Cardiac septum (tissue), 1 donor: ENCODE results near the gene ACSL5. TPM values are rescaled to one million over a fixed set of nuclear protein-coding genes. Genes with fewer than 3 reads are reported as not detected.
"Not testable (repeated sequence)": the region's sequence is repeated elsewhere in the genome, so short reads cannot be mapped to it uniquely, and the experiment has no call there.

ENCODE experiments used
- DNase-seq: peaks from one replicate; pipeline ENCODE4 v3.0.0-alpha.2; 2020; ENCODE audit warnings: low spot score
- intact Hi-C: fragments of 100-400 bp; cut with DNase I; formaldehyde crosslinking; loops from one replicate; pipeline ENCODE4 v1.14.0; 2022
- total RNA-seq: library from RNA; stranded (reverse); fragmentation: NEBNext Ultra II Directional; extraction: Animal tissue kit (Norgen Biotek cat#: 25700); gene quantifications from one replicate; pipeline ENCODE4 v1.2.1, GENCODE V29; 2021
- donor health status: DM: no; HTN: no; CAD: no.

Gene ACSL5
- total RNA-seq, 1 donor from 2014 or later = 5.1 TPM

DNA sequence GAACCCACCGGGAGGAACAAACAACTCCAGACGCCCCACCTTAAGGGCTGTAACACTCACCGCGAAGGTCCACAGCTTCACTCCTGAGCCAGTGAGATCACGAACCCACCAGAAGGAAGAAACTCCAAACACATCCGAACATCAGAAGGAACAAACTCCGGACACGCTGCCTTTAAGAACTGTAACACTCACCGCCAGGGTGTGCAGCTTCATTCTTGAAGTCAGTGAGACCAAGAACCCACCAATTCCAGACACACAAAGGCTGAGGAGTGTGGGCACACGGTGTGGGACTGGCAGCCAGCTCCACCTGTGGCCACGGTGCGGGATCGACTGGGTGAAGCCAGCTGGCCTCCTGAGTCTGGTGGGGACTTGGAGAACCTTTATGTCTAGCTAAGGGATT, 2.6 kb upstream of the ACSL5 start:
- intact Hi-C loops = not testable (repeated sequence)

DNA sequence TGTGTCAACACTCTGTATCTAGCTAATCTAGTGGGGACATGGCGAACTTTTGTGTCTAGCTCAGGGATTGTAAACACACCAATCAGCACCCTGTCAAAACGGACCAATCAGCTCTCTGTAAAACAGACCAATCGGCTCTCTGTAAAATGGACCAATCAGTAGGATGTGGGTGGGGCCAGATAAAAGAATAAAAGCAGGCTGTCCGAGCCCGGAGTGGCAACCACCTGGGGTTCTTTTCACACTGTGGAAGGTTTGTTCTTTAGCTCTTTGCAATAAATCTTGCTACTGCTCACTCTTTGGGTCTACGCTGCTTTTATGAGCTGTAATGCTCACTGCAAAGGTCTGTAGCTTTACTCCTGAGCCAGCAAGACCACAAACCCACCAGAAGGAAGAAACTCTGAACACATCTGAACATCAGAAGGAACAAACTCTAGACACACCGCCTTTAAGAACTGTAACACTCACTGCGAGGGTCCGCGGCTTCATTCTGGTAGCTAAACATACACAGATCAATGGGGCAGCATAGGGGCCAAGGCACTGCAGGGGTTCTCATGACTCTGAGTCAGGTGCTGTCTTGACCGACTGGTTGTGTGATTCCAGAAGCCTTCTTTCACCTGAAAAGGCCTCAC, 1.6 kb upstream of the ACSL5 start:
- intact Hi-C loops, DNase-seq: not testable (repeated sequence)

More for the DNA sequence above, 2.6 kb upstream of the ACSL5 start:
- DNase-seq = not testable (repeated sequence)

- no peak for DNase-seq
- intact Hi-C loops = no loop called here
Measured at GRCh38 chr10:112374724-112375541, 1.0 kb downstream of the ACSL5 start.

DNA sequence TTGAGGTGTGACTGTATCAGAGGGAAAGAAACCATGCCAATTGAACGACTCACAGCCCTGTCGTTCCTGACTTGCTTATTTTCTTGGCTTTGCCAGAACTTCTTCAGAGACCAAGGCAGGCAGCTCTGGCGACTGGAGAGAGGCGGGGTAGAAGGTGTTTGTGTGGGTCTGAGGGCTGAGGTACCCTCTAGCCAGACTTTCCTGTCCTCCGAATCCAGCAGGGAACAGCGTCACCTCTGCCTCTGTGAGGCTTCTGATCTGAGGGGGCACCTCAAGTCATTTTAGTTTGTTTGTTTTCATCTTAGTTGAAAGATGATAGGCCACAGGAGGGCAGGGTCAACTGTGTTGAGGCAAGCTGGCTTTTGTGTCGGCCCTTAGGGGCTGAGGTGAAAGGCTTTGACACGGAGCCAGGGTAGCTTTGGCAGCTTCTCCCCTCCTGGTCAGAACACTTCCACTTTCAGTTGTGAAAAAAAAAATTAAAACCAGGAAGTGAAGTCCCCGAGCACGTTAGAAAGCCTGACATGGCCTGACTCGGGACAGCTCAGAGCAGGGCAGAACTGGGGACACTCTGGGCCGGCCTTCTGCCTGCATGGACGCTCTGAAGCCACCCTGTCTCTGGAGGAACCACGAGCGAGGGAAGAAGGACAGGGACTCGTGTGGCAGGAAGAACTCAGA, 1.9 kb downstream of the ACSL5 start:
- intact Hi-C loops = no loop called here
- DNase-seq = peak; percentile 82

- intact Hi-C loops = no loop called here
- DNase-seq = no peak
Measured at GRCh38 chr10:112376396-112376790, 2.5 kb downstream of the ACSL5 start.

DNA sequence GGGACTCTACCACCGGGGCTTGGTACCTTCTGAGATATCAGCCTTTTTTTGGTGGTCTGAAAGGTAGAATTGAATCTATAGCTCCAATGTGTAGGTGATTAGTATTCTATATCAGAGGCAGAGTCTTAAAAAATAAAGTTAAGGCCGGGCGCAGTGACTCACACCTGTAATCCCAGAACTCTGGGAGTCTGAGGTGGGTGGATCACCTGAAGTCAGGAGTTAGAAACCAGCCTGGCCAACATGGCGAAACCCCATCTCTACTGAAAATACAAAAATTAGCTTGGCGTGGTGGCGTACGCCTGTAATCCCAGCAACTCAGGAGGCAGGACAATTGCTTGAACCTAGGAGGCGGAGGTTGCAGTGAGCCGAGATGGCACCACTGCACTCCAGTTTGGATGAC, 3.2 kb downstream of the ACSL5 start:
- intact Hi-C loops, DNase-seq: not testable (repeated sequence)

GRCh38 chr10:112379635-112380296, 5.8 kb downstream of the ACSL5 start:
- intact Hi-C loops = no loop called here
- DNase-seq = no peak

GRCh38 chr10:112382515-112383235, 8.8 kb downstream of the ACSL5 start:
- intact Hi-C loops = no loop called here

DNA sequence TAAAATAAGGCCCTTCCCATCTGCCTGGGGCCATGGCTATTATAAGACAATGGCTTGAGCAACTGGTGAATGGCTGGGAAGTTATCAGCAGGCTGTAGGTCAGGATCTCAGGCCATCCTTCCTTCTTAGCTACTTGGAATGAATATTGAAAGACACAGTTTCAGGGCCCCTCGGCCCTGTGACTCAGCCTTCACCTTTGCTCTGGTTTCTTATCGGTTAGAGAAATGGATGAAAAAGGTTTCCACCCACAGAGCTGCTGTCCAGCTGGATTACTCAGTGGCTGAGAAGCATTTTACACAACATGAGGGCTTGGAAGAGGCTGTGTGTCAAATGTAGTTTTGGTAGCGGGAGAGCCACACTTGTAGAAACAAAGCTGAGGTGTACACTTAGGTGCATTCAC, 9.4 kb downstream of the ACSL5 start:
- intact Hi-C loops = no loop called here
- DNase-seq = no peak

More at GRCh38 chr10:112382515-112383235, 8.8 kb downstream of the ACSL5 start:
- no peak for DNase-seq

GRCh38 chr10:112384141-112384540, 10.2 kb downstream of the ACSL5 start:
- no peak for DNase-seq
- intact Hi-C loops = no loop called here

DNA sequence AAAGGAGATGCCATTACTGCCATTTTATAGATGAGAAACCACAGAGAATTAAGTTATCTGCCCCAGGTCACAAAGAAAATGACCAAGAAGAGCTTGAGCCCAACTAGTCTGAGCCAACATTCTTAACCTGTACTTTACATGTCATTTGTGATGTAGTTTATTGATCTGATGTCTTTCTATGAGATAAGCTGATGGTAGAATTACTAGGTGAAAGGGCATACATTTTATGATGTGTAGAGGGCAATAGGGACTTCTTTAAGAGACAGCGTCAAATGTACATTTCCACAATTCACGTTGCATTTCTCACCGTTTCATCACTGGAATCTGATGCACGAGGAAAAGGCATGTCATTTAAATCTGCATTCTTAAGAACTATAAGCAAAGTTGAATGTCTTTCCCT, 11.3 kb downstream of the ACSL5 start:
- DNase-seq = no peak
- intact Hi-C loops = no loop called here

DNA sequence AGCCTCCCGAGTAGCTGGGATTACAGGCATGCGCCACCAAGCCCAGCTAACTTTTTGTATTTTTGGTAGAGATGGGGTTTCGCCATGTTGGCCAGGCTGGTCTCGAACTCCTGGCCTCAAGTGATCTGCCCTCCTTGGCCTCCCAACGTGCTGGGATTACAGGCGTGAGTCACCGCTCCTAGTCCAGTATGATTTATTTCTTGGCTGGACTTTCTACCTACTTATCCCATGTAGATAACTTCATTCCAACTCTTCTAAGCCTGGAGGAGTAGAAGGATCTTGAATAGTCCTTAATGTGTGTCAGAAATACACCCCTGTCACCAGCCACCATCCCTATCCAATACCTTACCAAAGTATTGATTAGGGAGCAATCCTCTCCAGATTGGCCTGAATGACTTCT, 14.1 kb downstream of the ACSL5 start:
- intact Hi-C loops, DNase-seq: not testable (repeated sequence)

- intact Hi-C loops = no loop called here
- no peak for DNase-seq
Measured at GRCh38 chr10:112388548-112388947, 14.6 kb downstream of the ACSL5 start.

DNA sequence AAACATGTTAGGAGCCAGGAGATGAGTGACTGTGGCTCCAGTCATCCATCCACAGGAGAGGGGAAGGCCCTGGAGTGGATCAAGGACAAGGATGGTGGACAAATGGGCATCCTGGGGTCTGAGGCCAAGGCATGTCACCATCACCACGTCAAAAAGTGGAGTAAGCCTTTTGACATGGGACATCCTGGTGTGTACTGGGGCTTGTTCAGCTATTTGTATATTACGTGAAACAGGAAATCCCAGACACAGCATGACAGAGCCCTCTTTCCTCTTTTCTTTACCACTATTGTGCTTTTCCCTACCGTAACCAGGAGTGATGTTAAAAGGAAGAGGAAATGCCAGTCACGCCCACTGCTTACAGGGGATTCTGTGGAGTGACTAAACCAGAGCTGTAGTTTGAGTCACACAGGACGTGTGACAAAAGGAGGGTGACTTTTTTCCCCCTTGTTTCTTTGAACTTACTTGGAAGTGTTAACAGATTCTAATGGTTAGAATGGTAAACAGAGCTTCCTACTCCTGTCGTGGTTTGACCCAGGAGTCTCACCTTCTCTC, 15.4 kb downstream of the ACSL5 start:
- intact Hi-C loops = no loop called here
- no peak for DNase-seq

DNA sequence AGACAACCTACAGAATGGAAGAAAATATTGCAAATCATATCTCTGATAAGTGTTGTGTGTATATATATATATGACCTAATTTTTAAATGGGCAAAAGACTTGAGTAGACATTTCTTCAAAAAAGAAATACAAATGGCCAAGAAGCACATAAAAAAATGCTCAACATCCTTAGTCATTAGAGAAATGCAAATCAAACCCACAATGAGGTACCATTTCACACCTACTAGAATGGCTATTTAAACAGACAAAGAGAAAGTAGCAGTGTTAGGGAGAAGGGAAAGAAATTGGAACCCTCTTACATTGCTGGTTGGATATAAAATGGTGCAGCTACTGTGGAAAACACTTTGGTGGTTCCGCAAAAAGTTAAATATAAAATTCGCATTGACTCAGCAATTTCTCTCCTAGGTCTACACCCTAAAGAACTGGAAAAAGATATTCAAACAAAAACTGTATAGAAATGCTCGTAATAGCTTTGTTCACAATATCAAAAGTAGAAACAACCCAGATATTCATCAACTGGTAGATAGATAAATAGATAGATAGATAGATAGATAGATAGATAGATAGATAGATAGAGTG, 16.3 kb downstream of the ACSL5 start:
- no peak for DNase-seq
- intact Hi-C loops = no loop called here

- intact Hi-C loops = no loop called here
- no peak for DNase-seq
Measured at GRCh38 chr10:112393341-112393740, 19.4 kb downstream of the ACSL5 start.

DNA sequence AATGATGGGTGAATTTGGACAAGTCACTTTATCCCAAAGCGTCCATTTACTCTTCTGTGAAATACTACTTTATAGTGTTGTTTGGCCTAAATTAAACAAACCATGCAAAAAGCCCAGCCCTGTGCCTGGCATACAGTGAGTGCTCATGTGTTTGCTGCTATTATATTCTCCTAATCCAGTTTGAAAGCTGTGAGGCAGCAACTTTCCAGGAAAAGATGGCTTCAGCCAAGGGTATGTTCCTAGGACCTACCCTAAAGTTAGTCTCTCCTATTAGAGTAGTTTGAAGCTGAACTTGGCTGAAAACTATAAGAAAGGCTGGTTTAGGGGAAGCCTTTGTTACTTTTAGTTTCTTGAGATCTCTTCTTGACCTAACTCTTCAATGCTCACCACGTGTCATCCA, 19.9 kb downstream of the ACSL5 start:
- intact Hi-C loops = no loop called here
- no peak for DNase-seq

DNA sequence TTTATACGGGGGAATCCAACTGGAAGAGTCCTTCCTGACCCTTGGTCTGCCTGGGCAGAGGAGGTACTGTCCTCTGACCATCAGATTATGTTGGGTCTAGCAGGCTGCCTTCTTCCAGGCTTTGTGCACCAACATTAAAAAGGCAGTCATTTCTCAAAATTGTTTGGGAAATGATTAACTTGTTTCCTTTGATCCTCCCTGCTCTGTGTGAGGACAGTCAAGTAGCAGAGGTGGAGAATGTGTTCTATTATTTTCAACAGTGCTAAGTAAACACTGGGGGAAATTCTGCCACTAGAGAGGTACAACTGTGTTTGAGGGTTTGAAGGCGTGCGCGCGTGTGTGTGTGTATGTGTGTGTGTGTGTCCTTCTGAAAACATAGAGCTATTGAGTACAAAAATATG, 20.6 kb downstream of the ACSL5 start:
- intact Hi-C loops = no loop called here
- DNase-seq = no peak
